B cell (primary cell): Measurements from ENCODE around the gene DAPP1. TPM values are rescaled to one million over a fixed set of nuclear protein-coding genes. Genes with fewer than 3 reads are reported as not detected.

ENCODE experiments used
- ATAC-seq: fragments of 200-7000 bp; cut with Tn5 transposase; one replicate; pipeline ENCODE4 v1.10.0; 2021; ENCODE audit warnings: low read depth, mild to moderate bottlenecking, moderate number of reproducible peaks, moderate library complexity
- CTCF ChIA-PET: fragments of 350-600 bp; sonication (Branson Sonifier 250); formaldehyde crosslinking; loops from one replicate; lab custom pipeline; 2021; ENCODE audit warnings: antibody characterized with exemption, inconsistent platforms; lab: Charles Lee
- POLR2A ChIA-PET: fragments of 350-600 bp; sonication (Branson Sonifier 250); formaldehyde crosslinking; loops from one replicate; lab custom pipeline; 2021; ENCODE audit warnings: antibody characterized with exemption; lab: Charles Lee
- DNase-seq: peaks from one replicate; pipeline ENCODE4 v3.0.0; 2013
- H2AFZ ChIP-seq: 2 replicates; pipeline ENCODE4 v1.6.1; 2012; ENCODE audit warnings: mild to moderate bottlenecking, low read depth, low read length; ENCODE audit not compliant: insufficient read depth, poor library complexity, severe bottlenecking
- H3K27ac ChIP-seq, 2 donors: 1 replicate in 1 of 2; 2 replicates in 1 of 2; pipeline ENCODE4 v1.5.1; 2012 to 2013; ENCODE audit warnings: low read length in 2 of 2, mild to moderate bottlenecking in 2 of 2, moderate library complexity in 1 of 2
- H3K27me3 ChIP-seq, 4 experiments: fragments of 200-600 bp in 1 of 4; sonication (generic) in 1 of 4; replicated peaks in 1 of 4; 1 replicate in 2 of 4; 2 replicates in 2 of 4; pipeline versions ENCODE4 v1.6.1 to v1.7.0; 2013 to 2016; ENCODE audit warnings: low read length in 3 of 4, mild to moderate bottlenecking in 2 of 4, mixed read lengths in 1 of 4, moderate library complexity in 1 of 4; ENCODE audit not compliant: insufficient read depth in 4 of 4, control insufficient read depth in 3 of 4; ENCODE audit errors: control extremely low read depth in 1 of 4
- H3K36me3 ChIP-seq, 2 experiments: replicated peaks in 1 of 2; 1 replicate in 1 of 2; 2 replicates in 1 of 2; pipeline versions ENCODE4 v1.6.1 to v1.7.1; 2013; ENCODE audit warnings: low read length in 1 of 2; ENCODE audit not compliant: insufficient read depth in 2 of 2, control insufficient read depth in 1 of 2; ENCODE audit errors: control extremely low read depth in 1 of 2, extremely low read depth in 1 of 2
- H3K4me1 ChIP-seq, 2 donors: fragments of 200-600 bp in 1 of 2; sonication (generic) in 1 of 2; 1 replicate in 1 of 2; 2 replicates in 1 of 2; pipeline versions ENCODE4 v1.5.1 to v1.6.1; 2013 to 2017; ENCODE audit warnings: low read length in 2 of 2; ENCODE audit not compliant: control insufficient read depth in 2 of 2, insufficient read depth in 2 of 2
- H3K4me2 ChIP-seq: replicated peaks from 2 replicates; pipeline ENCODE3; 2012; ENCODE audit warnings: mild to moderate bottlenecking, low read depth, low read length; ENCODE audit not compliant: poor library complexity, severe bottlenecking
- H3K4me3 ChIP-seq, 5 experiments: fragments of 200-600 bp in 1 of 5; sonication (generic) in 1 of 5; 1 replicate in 3 of 5; 2 replicates in 2 of 5; pipeline versions ENCODE4 v1.5.1 to v1.7.0; 2011 to 2016; ENCODE audit warnings: low read length in 4 of 5, mild to moderate bottlenecking in 4 of 5, low read depth in 2 of 5, control low read depth in 1 of 5, moderate library complexity in 1 of 5; ENCODE audit not compliant: insufficient read depth in 1 of 5; ENCODE audit errors: control extremely low read depth in 1 of 5, extremely low read depth in 1 of 5
- H3K79me2 ChIP-seq: fragments of 200-600 bp; sonication (generic); one replicate; pipeline ENCODE4 v1.6.0; 2016; ENCODE audit warnings: low read length; ENCODE audit not compliant: control insufficient read depth, insufficient read depth
- H3K9ac ChIP-seq: fragments of 200-600 bp; sonication (generic); 2 replicates; pipeline ENCODE4 v1.6.1; 2017; ENCODE audit warnings: mild to moderate bottlenecking, low read length, moderate library complexity
- H3K9me3 ChIP-seq, 3 donors: one replicate each; pipeline versions ENCODE4 v1.6.1 to v1.7.1; 2013; ENCODE audit warnings: low read length in 2 of 3; ENCODE audit not compliant: control insufficient read depth in 2 of 3, insufficient read depth in 1 of 3; ENCODE audit errors: control extremely low read depth in 1 of 3
- H4K20me1 ChIP-seq: 2 replicates; pipeline ENCODE4 v1.6.0; 2012; ENCODE audit warnings: mild to moderate bottlenecking, low read length; ENCODE audit not compliant: insufficient read depth, control insufficient read depth, poor library complexity, severe bottlenecking
- H3K27ac Mint-ChIP-seq: one replicate; pipeline ENCODE4 v1.8.0; 2021; ENCODE audit warnings: mixed read lengths
- H3K27me3 Mint-ChIP-seq: one replicate; pipeline ENCODE4 v1.8.0; 2021; ENCODE audit warnings: mixed read lengths
- H3K4me1 Mint-ChIP-seq: one replicate; pipeline ENCODE4 v1.8.0; 2021; ENCODE audit warnings: mixed read lengths
- H3K4me3 Mint-ChIP-seq: one replicate; pipeline ENCODE4 v1.8.0; 2021; ENCODE audit warnings: mixed read lengths
- H3K9me3 Mint-ChIP-seq: one replicate; pipeline ENCODE4 v1.8.0; 2022; ENCODE audit warnings: mixed read lengths; ENCODE audit not compliant: insufficient read depth
- EZH2 ChIP-seq: IDR thresholded peaks from 2 replicates; pipeline ENCODE4 v1.6.1; 2012; ENCODE audit warnings: borderline replicate concordance, low read depth, mild to moderate bottlenecking, moderate library complexity, low read length; ENCODE audit not compliant: insufficient read depth, poor library complexity, severe bottlenecking
- WGBS: methylation state at CpG from one replicate; pipeline ENCODE4 v1.1.5; 2013; ENCODE audit warnings: missing lambda C conversion rate; ENCODE audit not compliant: insufficient coverage; 5-methylcytosine and 5-hydroxymethylcytosine counted together
- intact Hi-C: fragments of 100-400 bp; cut with micrococcal nuclease; formaldehyde crosslinking; loops from one replicate; pipeline ENCODE4 v1.10.0; 2022
- polyA plus RNA-seq: library from polyadenylated mRNA; depleted of rRNA; stranded (reverse); fragments of >200 nt; gene quantifications from 2 replicates; pipeline ENCODE4 v1.2.3, GENCODE V29; 2012
- total RNA-seq, 2 donors: library from RNA; stranded (reverse); fragments of 120-200 nt in 1 of 2; gene quantifications; 1 replicate in 1 of 2; 2 replicates in 1 of 2; pipeline versions ENCODE4 v1.2.3 to v1.2.4, GENCODE V29; 2013 to 2022
- TF ChIP-seq, protein P1 (sequence below): fragments of 200-600 bp; IDR thresholded peaks from one replicate; pipeline ENCODE4 v1.8.0; 2022; ENCODE audit warnings: antibody characterized with exemption, mild to moderate bottlenecking

The DAPP1 gene
- total and polyA plus RNA-seq, 2 donors (not counting 1 experiment from before 2014, with no cell fraction given) = 82.5 to 166 TPM

DNA sequence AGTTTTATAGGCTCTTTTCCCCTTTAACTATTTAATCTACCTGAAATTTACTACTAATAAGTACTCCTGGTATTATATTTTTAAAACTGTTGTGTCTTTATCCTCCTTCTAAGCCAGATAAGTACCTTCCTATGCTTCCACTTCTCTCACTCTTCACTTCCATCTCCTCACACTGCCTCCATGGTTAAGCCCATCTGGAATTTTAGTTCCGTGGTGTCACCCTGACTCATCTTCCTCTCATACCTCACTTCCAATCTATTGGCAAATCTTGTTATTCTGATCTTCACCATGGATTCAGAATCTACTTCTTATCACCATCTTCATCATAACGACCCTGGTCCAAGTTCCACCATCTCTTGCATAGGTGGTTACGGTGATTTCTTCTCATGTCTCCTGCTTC lies 32.7 kb upstream of the DAPP1 start:
- Histone ChIP-seq H2AFZ (no peak overlapping the region), H3K4me2 (no peak overlapping the region), H3K9ac (no peak overlapping the region), H3K79me2 (no peaks in the 10 kb centered on the region), H3K27me3 (no peaks in the 10 kb centered on the region), H4K20me1 (no peaks in the 10 kb centered on the region), H3K27ac (no peak overlapping the region), H3K36me3 (no peaks in the 10 kb centered on the region), H3K4me3 (no peak overlapping the region), H3K9me3 (no peaks in the 10 kb centered on the region), H3K4me1 (no peaks in the 10 kb centered on the region)
- H3K27me3 Mint-ChIP-seq = peaks cover 20% of the 10 kb centered on the region
- no peak for ATAC-seq
- WGBS = 87% methylated on average over 1 of the region's 3 CpGs
- no peaks in the 10 kb centered on the region for H3K9me3 Mint-ChIP-seq
- POLR2A ChIA-PET = no interaction called here
- no peak for TF ChIP-seq EZH2
- TF ChIP-seq, protein P1, sequence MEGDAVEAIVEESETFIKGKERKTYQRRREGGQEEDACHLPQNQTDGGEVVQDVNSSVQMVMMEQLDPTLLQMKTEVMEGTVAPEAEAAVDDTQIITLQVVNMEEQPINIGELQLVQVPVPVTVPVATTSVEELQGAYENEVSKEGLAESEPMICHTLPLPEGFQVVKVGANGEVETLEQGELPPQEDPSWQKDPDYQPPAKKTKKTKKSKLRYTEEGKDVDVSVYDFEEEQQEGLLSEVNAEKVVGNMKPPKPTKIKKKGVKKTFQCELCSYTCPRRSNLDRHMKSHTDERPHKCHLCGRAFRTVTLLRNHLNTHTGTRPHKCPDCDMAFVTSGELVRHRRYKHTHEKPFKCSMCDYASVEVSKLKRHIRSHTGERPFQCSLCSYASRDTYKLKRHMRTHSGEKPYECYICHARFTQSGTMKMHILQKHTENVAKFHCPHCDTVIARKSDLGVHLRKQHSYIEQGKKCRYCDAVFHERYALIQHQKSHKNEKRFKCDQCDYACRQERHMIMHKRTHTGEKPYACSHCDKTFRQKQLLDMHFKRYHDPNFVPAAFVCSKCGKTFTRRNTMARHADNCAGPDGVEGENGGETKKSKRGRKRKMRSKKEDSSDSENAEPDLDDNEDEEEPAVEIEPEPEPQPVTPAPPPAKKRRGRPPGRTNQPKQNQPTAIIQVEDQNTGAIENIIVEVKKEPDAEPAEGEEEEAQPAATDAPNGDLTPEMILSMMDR = no peak
- H3K4me1 Mint-ChIP-seq = no peaks in the 10 kb centered on the region
- no peak overlapping the region for H3K4me3 Mint-ChIP-seq
- H3K27ac Mint-ChIP-seq = no peak overlapping the region
- intact Hi-C loops = no loop called here
- DNase-seq = no peak
- CTCF ChIA-PET = interaction anchor here (0.6 kb wide), 1 partner anchor 709 kb away, joined by 3 read pairs; no protein-coding TSS in a partner anchor

DNA sequence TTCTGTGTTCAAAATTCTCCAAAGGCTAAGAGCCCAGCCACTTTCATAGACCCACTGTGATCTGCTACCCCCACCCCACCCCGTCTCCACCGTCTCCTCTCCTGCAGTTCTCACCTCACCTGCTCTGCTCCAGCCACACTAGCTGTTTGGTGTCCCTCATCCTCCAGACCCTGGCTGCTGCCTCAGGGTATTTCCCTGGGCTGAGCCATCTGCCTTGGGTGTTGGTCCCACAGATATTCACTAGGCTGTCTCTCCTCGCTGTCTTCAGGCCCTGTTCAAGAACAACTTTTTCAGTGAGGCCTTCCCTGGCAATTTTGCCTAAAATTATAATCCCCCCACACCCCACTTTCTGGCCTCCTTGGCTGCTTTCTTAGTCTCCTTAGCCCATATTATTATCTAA lies 31.8 kb upstream of the DAPP1 start:
- no peak overlapping the region for H3K4me3 Mint-ChIP-seq
- CTCF ChIA-PET = no interaction called here

More for the DNA sequence above, 31.8 kb upstream of the DAPP1 start:
- H3K9ac ChIP-seq = no peak overlapping the region
- POLR2A ChIA-PET = no interaction called here
- no peak overlapping the region for H3K4me3 ChIP-seq
- H3K4me1 ChIP-seq = no peaks in the 10 kb centered on the region
- Mint-ChIP-seq H3K27ac (no peak overlapping the region), H3K27me3 (peaks cover 22% of the 10 kb centered on the region), H3K4me1 (no peaks in the 10 kb centered on the region), H3K9me3 (no peaks in the 10 kb centered on the region)
- intact Hi-C loops = no loop called here
- ATAC-seq = no peak
- H3K4me2 ChIP-seq = no peak overlapping the region
- H3K27me3 ChIP-seq = no peaks in the 10 kb centered on the region
- no peak for DNase-seq
- no peaks in the 10 kb centered on the region for H4K20me1 ChIP-seq
- no peak overlapping the region for H3K27ac ChIP-seq
- 96% methylated on average over 3 of the region's 3 CpGs for WGBS
- TF ChIP-seq, protein P1 = no peak
- no peak overlapping the region for H2AFZ ChIP-seq
- H3K9me3 ChIP-seq = no peaks in the 10 kb centered on the region
- no peaks in the 10 kb centered on the region for H3K36me3 ChIP-seq
- H3K79me2 ChIP-seq = no peaks in the 10 kb centered on the region
